HCT116 (cell line): Measurements from ENCODE around the gene CCSER1. TPM values are rescaled to one million over a fixed set of nuclear protein-coding genes. Genes with fewer than 3 reads are reported as not detected.

Experiments used
- ATAC-seq: fragments of 200-7000 bp; cut with Tn5 transposase; 2 replicates; pipeline ENCODE4 v1.9.1; 2020; ENCODE audit warnings: mild to moderate bottlenecking, moderate library complexity
- BruUV-seq: library from RNA; stranded (reverse); fragments of 400-500 nt; replicated peaks from 2 replicates; lab custom pipeline; 2021; lab: Mats Ljungman, UMichigan
- CTCF ChIA-PET: fragments of 300-600 bp; sonication (Branson Sonifier 250); formaldehyde crosslinking; loops from one replicate; lab custom pipeline; 2021; ENCODE audit warnings: antibody characterized with exemption; lab: Charles Lee
- POLR2A ChIA-PET: fragments of 300-600, 350-600 bp; sonication (Branson Sonifier 250); formaldehyde crosslinking; loops from one replicate; lab custom pipeline; 2021; ENCODE audit warnings: antibody characterized with exemption; lab: Charles Lee
- RAD21 ChIA-PET, 2 experiments: fragments of 300-600 bp; sonication (Branson Sonifier 250); formaldehyde crosslinking; loops; one replicate each; lab custom pipeline; 2023; ENCODE audit warnings: low total read pairs in 2 of 2; ENCODE audit not compliant: uncharacterized antibody in 2 of 2, unreplicated experiment in 2 of 2, low non-redundant PET in 1 of 2; lab: Charles Lee
- DNase-seq: peaks from one replicate; pipeline ENCODE4 v3.0.0-alpha.2; 2010; ENCODE audit warnings: low read depth, low spot score
- H2AFZ ChIP-seq: fragments of 200-600 bp; shearing (Covaris generic), sonication (generic); 2 replicates; pipeline ENCODE4 v1.6.1; 2017; ENCODE audit warnings: low read depth, mixed run types, mixed read lengths, antibody characterized with exemption, low read length; ENCODE audit not compliant: poor library complexity, severe bottlenecking
- H3K27ac ChIP-seq: 2 replicates; pipeline ENCODE4 v1.5.1; 2012; ENCODE audit warnings: low read depth, low read length
- H3K27me3 ChIP-seq: fragments of 200-600 bp; sonication (generic); 2 replicates; pipeline ENCODE4 v1.6.1; 2016; ENCODE audit warnings: mixed run types, low read length, mixed read lengths; ENCODE audit not compliant: insufficient read depth
- H3K36me3 ChIP-seq, 2 experiments: fragments of 200-500 bp in 1 of 2; fragments of 200-600 bp in 1 of 2; sonication (Bioruptor generic) in 1 of 2; sonication (generic) in 1 of 2; 2 replicates each; pipeline versions ENCODE4 v1.5.1 to v1.6.1; 2014 to 2016; ENCODE audit warnings: low read length in 2 of 2, inconsistent platforms in 1 of 2, mixed read lengths in 1 of 2, mixed run types in 1 of 2; ENCODE audit not compliant: insufficient read depth in 2 of 2, control insufficient read depth in 1 of 2
- H3K4me1 ChIP-seq, 2 experiments: fragments of 200-600 bp in 1 of 2; sonication (generic) in 1 of 2; 2 replicates each; pipeline versions ENCODE4 v1.5.1 to v1.6.1; 2012 to 2017; ENCODE audit warnings: low read length in 2 of 2, inconsistent platforms in 1 of 2, mild to moderate bottlenecking in 1 of 2, mixed read lengths in 1 of 2, mixed run types in 1 of 2, moderate library complexity in 1 of 2; ENCODE audit not compliant: insufficient read depth in 2 of 2, control insufficient read depth in 1 of 2
- H3K4me2 ChIP-seq: fragments of 200-600 bp; sonication (generic); 2 replicates; pipeline ENCODE4 v1.6.1; 2017; ENCODE audit warnings: mixed run types, low read length, mixed read lengths
- H3K4me3 ChIP-seq, 2 experiments: fragments of 200-600 bp in 1 of 2; sonication (generic) in 1 of 2; replicated peaks in 1 of 2; 2 replicates each; pipeline ENCODE4 v1.5.1; 2011 to 2016; ENCODE audit warnings: low read length in 2 of 2, control low read depth in 1 of 2, low read depth in 1 of 2, mild to moderate bottlenecking in 1 of 2, mixed read lengths in 1 of 2, mixed run types in 1 of 2
- H3K79me2 ChIP-seq: fragments of 200-600 bp; sonication (generic); 2 replicates; pipeline ENCODE4 v1.6.1; 2017; ENCODE audit warnings: mild to moderate bottlenecking, mixed run types, low read length, moderate library complexity, mixed read lengths; ENCODE audit not compliant: insufficient read depth
- H3K9ac ChIP-seq: fragments of 200-600 bp; sonication (generic); 2 replicates; pipeline ENCODE4 v1.6.1; 2016; ENCODE audit warnings: low read length, mixed read lengths
- H3K9me2 ChIP-seq: fragments of 200-600 bp; sonication (generic), shearing (Covaris generic); 2 replicates; pipeline ENCODE4 v1.6.1; 2017; ENCODE audit warnings: mixed run types, mild to moderate bottlenecking, moderate library complexity; ENCODE audit not compliant: insufficient read depth
- H3K9me3 ChIP-seq, 2 experiments: fragments of 200-500 bp in 1 of 2; fragments of 200-600 bp in 1 of 2; sonication (Bioruptor generic) in 1 of 2; sonication (generic) in 1 of 2; 2 replicates each; pipeline ENCODE4 v1.6.1; 2014 to 2017; ENCODE audit warnings: low read length in 2 of 2, mixed read lengths in 2 of 2, inconsistent platforms in 1 of 2, low read depth in 1 of 2, mild to moderate bottlenecking in 1 of 2, mixed run types in 1 of 2, moderate library complexity in 1 of 2; ENCODE audit not compliant: control insufficient read depth in 1 of 2, insufficient read depth in 1 of 2
- H4K20me1 ChIP-seq: fragments of 200-600 bp; sonication (generic), shearing (Covaris generic); 2 replicates; pipeline ENCODE4 v1.6.1; 2017; ENCODE audit warnings: mixed run types, mild to moderate bottlenecking, moderate library complexity; ENCODE audit not compliant: insufficient read depth
- ELF1 ChIP-seq: IDR thresholded peaks from 2 replicates; pipeline ENCODE4 v1.6.1; 2012; ENCODE audit warnings: low read depth, borderline replicate concordance
- EZH2 ChIP-seq: fragments of 200-600 bp; sonication (generic); IDR thresholded peaks from 2 replicates; pipeline ENCODE4 v1.6.1; 2017; ENCODE audit warnings: antibody characterized with exemption, mixed run types
- EZH2phosphoT487 ChIP-seq: fragments of 200-600 bp; IDR thresholded peaks from 2 replicates; pipeline ENCODE4 v1.6.1; 2018; ENCODE audit warnings: antibody characterized with exemption, borderline replicate concordance
- FOSL1 ChIP-seq: IDR thresholded peaks from 2 replicates; pipeline ENCODE4 v1.6.1; 2012; ENCODE audit warnings: low read depth
- POLR2A ChIP-seq: IDR thresholded peaks from 2 replicates; pipeline ENCODE4 v1.7.0; 2011; ENCODE audit warnings: borderline replicate concordance; ENCODE audit not compliant: insufficient read depth, insufficient read length; ENCODE audit errors: extremely low read depth
- POLR2AphosphoS5 ChIP-seq: IDR thresholded peaks from 2 replicates; pipeline ENCODE4 v1.6.1; 2011; ENCODE audit warnings: mild to moderate bottlenecking, low read depth, low read length, moderate library complexity
- RAD21 ChIP-seq: IDR thresholded peaks from 2 replicates; pipeline ENCODE4 v1.6.1; 2012; ENCODE audit warnings: low read depth, mild to moderate bottlenecking
- REST ChIP-seq: IDR thresholded peaks from 2 replicates; pipeline ENCODE4 v1.6.1; 2012; ENCODE audit warnings: low read depth
- SIN3A ChIP-seq: IDR thresholded peaks from 2 replicates; pipeline ENCODE4 v1.6.1; 2012; ENCODE audit warnings: low read depth
- SRF ChIP-seq: IDR thresholded peaks from 2 replicates; pipeline ENCODE4 v1.6.1; 2012; ENCODE audit warnings: low read depth
- intact Hi-C: fragments of 100-400 bp; cut with micrococcal nuclease; formaldehyde crosslinking; loops from 2 replicates; pipeline ENCODE4 v1.10.0; 2022
- total RNA-seq: library from RNA; stranded (reverse); gene quantifications from one replicate; pipeline ENCODE4 v1.2.1, GENCODE V29; 2021; ENCODE audit not compliant: unreplicated experiment

Gene CCSER1
- total RNA-seq, 1 experiment from 2014 or later = 6.7 TPM

- Histone ChIP-seq H3K9me3 (no peaks in the 10 kb centered on the region), H3K4me1 (peaks cover 3 to 6% of the 10 kb centered on the region in 2 experiments; a peak in 1 of 4 replicates), H3K9me2 (no peaks in the 10 kb centered on the region), H3K79me2 (no peaks in the 10 kb centered on the region), H2AFZ (no peak overlapping the region), H3K9ac (no peak overlapping the region), H4K20me1 (0 out of 2 replicates have a peak, but pooled peaks cover 3% of the 10 kb centered on the region), H3K4me3 (no peak overlapping the region), H3K27ac (no peak overlapping the region), H3K4me2 (no peak overlapping the region), H3K27me3 (no peaks in the 10 kb centered on the region), H3K36me3 (no peaks in the 10 kb centered on the region)
- CTCF ChIA-PET = no interaction called here
- intact Hi-C loops = no loop called here
- ATAC-seq (no peak), DNase-seq (no peak)
- RAD21 ChIA-PET = no interaction called here
- POLR2A ChIA-PET = no interaction called here
- BruUV-seq = no TSS peak
- no peak for TF ChIP-seq EZH2phosphoT487
- no peak for TF ChIP-seq POLR2AphosphoS5
- TF ChIP-seq EZH2 = no peak
- no peak for TF ChIP-seq SRF
- TF ChIP-seq POLR2A = no peak
- no peak for TF ChIP-seq ELF1
- no peak for TF ChIP-seq RAD21
- TF ChIP-seq REST = no peak
- TF ChIP-seq FOSL1 = no peak
- TF ChIP-seq SIN3A = no peak
These were observed 60.1 kb downstream of the CCSER1 start for GRCh38 chr4:90187148-90187884.
